Sigmoid colon (tissue), 4 donors: ENCODE data around the gene CUL4B.

Source experiments
- CTCF ChIP-seq, 4 experiments: fragments of 450-650 bp in 3 of 4; fragments of 200-600 bp in 1 of 4; IDR thresholded peaks; one replicate each; pipeline ENCODE4 v1.5.1; 2016 to 2019; ENCODE audit warnings: antibody characterized with exemption in 4 of 4, mild to moderate bottlenecking in 3 of 4, moderate library complexity in 2 of 4
- POLR2A ChIP-seq, 2 donors: fragments of 450-650 bp; IDR thresholded peaks; one replicate each; pipeline ENCODE4 v1.6.1; 2016; ENCODE audit warnings: antibody characterized with exemption in 2 of 2, mild to moderate bottlenecking in 2 of 2, moderate library complexity in 2 of 2
- POLR2AphosphoS5 ChIP-seq, 4 donors: sonication (generic); formaldehyde crosslinking; IDR thresholded peaks; one replicate each; pipeline ENCODE4 v1.6.1; 2017; ENCODE audit warnings: antibody characterized with exemption in 4 of 4

GRCh38 chrX:120585702-120586101, 24.9 kb upstream of the CUL4B start:
- TF ChIP-seq CTCF (IDR thresholded peaks at IDR 0.05), result no peak
- TF ChIP-seq POLR2AphosphoS5 (IDR thresholded peaks at IDR 0.05), result no peak
- TF ChIP-seq POLR2A (IDR thresholded peaks at IDR 0.05), result no peak
